ENCODE data around the gene ROPN1L.

ROPN1L gene

GRCh38 chr5:10406651-10407050, 35.0 kb upstream of the ROPN1L start:
- Histone ChIP-seq H3K36me3 (ENCODE audit: control insufficient read depth in 5 of 5, insufficient read depth in 5 of 5, low read length in 5 of 5) (peaks cover 63 to 92% (median 83%) of the 10 kb centered on the region in 5 donors), H3K9ac (ENCODE audit: low read length in 5 of 5) (no peak overlapping the region), H3K4me1 (ENCODE audit: control insufficient read depth in 5 of 5, insufficient read depth in 5 of 5, low read length in 5 of 5) (no peaks in the 10 kb centered on the region), H3K9me3 (ENCODE audit: control insufficient read depth in 5 of 5, low read length in 5 of 5) (no peaks in the 10 kb centered on the region), H3K27ac (ENCODE audit: low read depth, low read length) (no peak overlapping the region), H3K27me3 (ENCODE audit: control insufficient read depth in 5 of 5, insufficient read depth in 4 of 5, low read length in 5 of 5) (no peaks in the 10 kb centered on the region), H3K4me3 (ENCODE audit: low read depth in 1 of 5, low read length in 5 of 5) (no peak overlapping the region)

- no peak overlapping the region for H3K9ac ChIP-seq (ENCODE audit: low read length in 5 of 5)
- H3K27ac ChIP-seq (ENCODE audit: low read depth, low read length), result no peak overlapping the region
- no peaks in the 10 kb centered on the region for H3K27me3 ChIP-seq (ENCODE audit: control insufficient read depth in 5 of 5, insufficient read depth in 4 of 5, low read length in 5 of 5)
- peaks cover 57 to 95% (median 88%) of the 10 kb centered on the region in 5 donors for H3K36me3 ChIP-seq (ENCODE audit: control insufficient read depth in 5 of 5, insufficient read depth in 5 of 5, low read length in 5 of 5)
- peaks cover 0 to 6% (median 5%) of the 10 kb centered on the region in 5 donors for H3K4me1 ChIP-seq (ENCODE audit: control insufficient read depth in 5 of 5, insufficient read depth in 5 of 5, low read length in 5 of 5)
- no peaks in the 10 kb centered on the region for H3K9me3 ChIP-seq (ENCODE audit: control insufficient read depth in 5 of 5, low read length in 5 of 5)
- no peak overlapping the region for H3K4me3 ChIP-seq (ENCODE audit: low read depth in 1 of 5, low read length in 5 of 5)
Observed at GRCh38 chr5:10409504-10409903, 32.2 kb upstream of the ROPN1L start.

- Histone ChIP-seq H3K9ac (ENCODE audit: low read length in 5 of 5) (no peak overlapping the region), H3K9me3 (ENCODE audit: control insufficient read depth in 5 of 5, low read length in 5 of 5) (no peaks in the 10 kb centered on the region), H3K4me1 (ENCODE audit: control insufficient read depth in 5 of 5, insufficient read depth in 5 of 5, low read length in 5 of 5) (peaks cover 0 to 6% (median 5%) of the 10 kb centered on the region in 5 donors), H3K27ac (ENCODE audit: low read depth, low read length) (no peak overlapping the region), H3K27me3 (ENCODE audit: control insufficient read depth in 5 of 5, insufficient read depth in 4 of 5, low read length in 5 of 5) (no peaks in the 10 kb centered on the region), H3K36me3 (ENCODE audit: control insufficient read depth in 5 of 5, insufficient read depth in 5 of 5, low read length in 5 of 5) (peaks cover 53 to 94% (median 88%) of the 10 kb centered on the region in 5 donors), H3K4me3 (ENCODE audit: low read depth in 1 of 5, low read length in 5 of 5) (no peak overlapping the region)
Observed at GRCh38 chr5:10410662-10411061, 31.0 kb upstream of the ROPN1L start.

GRCh38 chr5:10411336-10411735, 30.3 kb upstream of the ROPN1L start:
- Histone ChIP-seq H3K4me3 (ENCODE audit: low read depth in 1 of 5, low read length in 5 of 5) (no peak overlapping the region), H3K27ac (ENCODE audit: low read depth, low read length) (no peak overlapping the region), H3K9ac (ENCODE audit: low read length in 5 of 5) (no peak overlapping the region), H3K27me3 (ENCODE audit: control insufficient read depth in 5 of 5, insufficient read depth in 4 of 5, low read length in 5 of 5) (no peaks in the 10 kb centered on the region), H3K9me3 (ENCODE audit: control insufficient read depth in 5 of 5, low read length in 5 of 5) (no peaks in the 10 kb centered on the region), H3K4me1 (ENCODE audit: control insufficient read depth in 5 of 5, insufficient read depth in 5 of 5, low read length in 5 of 5) (peaks cover 0 to 6% (median 5%) of the 10 kb centered on the region in 5 donors), H3K36me3 (ENCODE audit: control insufficient read depth in 5 of 5, insufficient read depth in 5 of 5, low read length in 5 of 5) (peaks cover 56 to 94% (median 87%) of the 10 kb centered on the region in 5 donors)

GRCh38 chr5:10416868-10417267, 24.8 kb upstream of the ROPN1L start:
- Histone ChIP-seq H3K4me1 (ENCODE audit: control insufficient read depth in 5 of 5, insufficient read depth in 5 of 5, low read length in 5 of 5) (peaks cover 2 to 16% (median 9%) of the 10 kb centered on the region in 5 donors), H3K36me3 (ENCODE audit: control insufficient read depth in 5 of 5, insufficient read depth in 5 of 5, low read length in 5 of 5) (peaks cover 52 to 95% (median 85%) of the 10 kb centered on the region in 5 donors), H3K4me3 (ENCODE audit: low read depth in 1 of 5, low read length in 5 of 5) (no peak overlapping the region), H3K27me3 (ENCODE audit: control insufficient read depth in 5 of 5, insufficient read depth in 4 of 5, low read length in 5 of 5) (no peaks in the 10 kb centered on the region), H3K27ac (ENCODE audit: low read depth, low read length) (no peak overlapping the region), H3K9ac (ENCODE audit: low read length in 5 of 5) (no peak overlapping the region), H3K9me3 (ENCODE audit: control insufficient read depth in 5 of 5, low read length in 5 of 5) (no peaks in the 10 kb centered on the region)

GRCh38 chr5:10418654-10419345, 22.9 kb upstream of the ROPN1L start:
- Histone ChIP-seq H3K27me3 (ENCODE audit: control insufficient read depth in 5 of 5, insufficient read depth in 4 of 5, low read length in 5 of 5) (no peaks in the 10 kb centered on the region), H3K36me3 (ENCODE audit: control insufficient read depth in 5 of 5, insufficient read depth in 5 of 5, low read length in 5 of 5) (peaks cover 45 to 78% (median 68%) of the 10 kb centered on the region in 5 donors)

GRCh38 chr5:10420468-10420867, 21.2 kb upstream of the ROPN1L start:
- Histone ChIP-seq H3K9ac (ENCODE audit: low read length in 5 of 5) (no peak overlapping the region), H3K4me3 (ENCODE audit: low read depth in 1 of 5, low read length in 5 of 5) (no peak overlapping the region), H3K27me3 (ENCODE audit: control insufficient read depth in 5 of 5, insufficient read depth in 4 of 5, low read length in 5 of 5) (no peaks in the 10 kb centered on the region), H3K4me1 (ENCODE audit: control insufficient read depth in 5 of 5, insufficient read depth in 5 of 5, low read length in 5 of 5) (peaks cover 0 to 12% (median 9%) of the 10 kb centered on the region in 5 donors), H3K36me3 (ENCODE audit: control insufficient read depth in 5 of 5, insufficient read depth in 5 of 5, low read length in 5 of 5) (peaks cover 41 to 72% (median 67%) of the 10 kb centered on the region in 5 donors), H3K27ac (ENCODE audit: low read depth, low read length) (no peak overlapping the region), H3K9me3 (ENCODE audit: control insufficient read depth in 5 of 5, low read length in 5 of 5) (no peaks in the 10 kb centered on the region)

More at GRCh38 chr5:10418654-10419345, 22.9 kb upstream of the ROPN1L start:
- Histone ChIP-seq H3K4me1 (ENCODE audit: control insufficient read depth in 5 of 5, insufficient read depth in 5 of 5, low read length in 5 of 5) (peaks cover 0 to 12% (median 9%) of the 10 kb centered on the region in 5 donors), H3K4me3 (ENCODE audit: low read depth in 1 of 5, low read length in 5 of 5) (no peak overlapping the region), H3K27ac (ENCODE audit: low read depth, low read length) (no peak overlapping the region), H3K9me3 (ENCODE audit: control insufficient read depth in 5 of 5, low read length in 5 of 5) (no peaks in the 10 kb centered on the region), H3K9ac (ENCODE audit: low read length in 5 of 5) (no peak overlapping the region)

- Histone ChIP-seq H3K9me3 (ENCODE audit: control insufficient read depth in 5 of 5, low read length in 5 of 5) (no peaks in the 10 kb centered on the region), H3K9ac (ENCODE audit: low read length in 5 of 5) (no peak overlapping the region), H3K27ac (ENCODE audit: low read depth, low read length) (no peak overlapping the region), H3K27me3 (ENCODE audit: control insufficient read depth in 5 of 5, insufficient read depth in 4 of 5, low read length in 5 of 5) (no peaks in the 10 kb centered on the region), H3K4me1 (ENCODE audit: control insufficient read depth in 5 of 5, insufficient read depth in 5 of 5, low read length in 5 of 5) (peaks cover 0 to 12% (median 9%) of the 10 kb centered on the region in 5 donors), H3K4me3 (ENCODE audit: low read depth in 1 of 5, low read length in 5 of 5) (no peak overlapping the region), H3K36me3 (ENCODE audit: control insufficient read depth in 5 of 5, insufficient read depth in 5 of 5, low read length in 5 of 5) (peaks cover 45 to 68% (median 67%) of the 10 kb centered on the region in 5 donors)
Observed at GRCh38 chr5:10420932-10421331, 20.7 kb upstream of the ROPN1L start.

- no peaks in the 10 kb centered on the region for H3K27me3 ChIP-seq (ENCODE audit: control insufficient read depth in 5 of 5, insufficient read depth in 4 of 5, low read length in 5 of 5)
- H3K4me3 ChIP-seq (ENCODE audit: low read depth in 1 of 5, low read length in 5 of 5), result no peak overlapping the region
- H3K27ac ChIP-seq (ENCODE audit: low read depth, low read length), result no peak overlapping the region
- peaks cover 0 to 12% (median 9%) of the 10 kb centered on the region in 5 donors for H3K4me1 ChIP-seq (ENCODE audit: control insufficient read depth in 5 of 5, insufficient read depth in 5 of 5, low read length in 5 of 5)
- H3K9ac ChIP-seq (ENCODE audit: low read length in 5 of 5), result no peak overlapping the region
- peaks cover 54 to 71% (median 67%) of the 10 kb centered on the region in 5 donors for H3K36me3 ChIP-seq (ENCODE audit: control insufficient read depth in 5 of 5, insufficient read depth in 5 of 5, low read length in 5 of 5)
- H3K9me3 ChIP-seq (ENCODE audit: control insufficient read depth in 5 of 5, low read length in 5 of 5), result no peaks in the 10 kb centered on the region
Observed at GRCh38 chr5:10421896-10422691, 19.6 kb upstream of the ROPN1L start.

GRCh38 chr5:10423022-10423421, 18.7 kb upstream of the ROPN1L start:
- no peak overlapping the region for H3K4me3 ChIP-seq (ENCODE audit: low read depth in 1 of 5, low read length in 5 of 5)
- H3K36me3 ChIP-seq (ENCODE audit: control insufficient read depth in 5 of 5, insufficient read depth in 5 of 5, low read length in 5 of 5), result peaks cover 60 to 72% (median 69%) of the 10 kb centered on the region in 5 donors
- H3K9ac ChIP-seq (ENCODE audit: low read length in 5 of 5), result no peak overlapping the region
- no peaks in the 10 kb centered on the region for H3K9me3 ChIP-seq (ENCODE audit: control insufficient read depth in 5 of 5, low read length in 5 of 5)
- H3K27me3 ChIP-seq (ENCODE audit: control insufficient read depth in 5 of 5, insufficient read depth in 4 of 5, low read length in 5 of 5), result no peaks in the 10 kb centered on the region
- no peak overlapping the region for H3K27ac ChIP-seq (ENCODE audit: low read depth, low read length)
- H3K4me1 ChIP-seq (ENCODE audit: control insufficient read depth in 5 of 5, insufficient read depth in 5 of 5, low read length in 5 of 5), result peaks cover 0 to 12% (median 9%) of the 10 kb centered on the region in 5 donors

Measured in subcutaneous abdominal adipose tissue (tissue), 5 donors.